ENCODE measurements around the gene VCAN.

DNA sequence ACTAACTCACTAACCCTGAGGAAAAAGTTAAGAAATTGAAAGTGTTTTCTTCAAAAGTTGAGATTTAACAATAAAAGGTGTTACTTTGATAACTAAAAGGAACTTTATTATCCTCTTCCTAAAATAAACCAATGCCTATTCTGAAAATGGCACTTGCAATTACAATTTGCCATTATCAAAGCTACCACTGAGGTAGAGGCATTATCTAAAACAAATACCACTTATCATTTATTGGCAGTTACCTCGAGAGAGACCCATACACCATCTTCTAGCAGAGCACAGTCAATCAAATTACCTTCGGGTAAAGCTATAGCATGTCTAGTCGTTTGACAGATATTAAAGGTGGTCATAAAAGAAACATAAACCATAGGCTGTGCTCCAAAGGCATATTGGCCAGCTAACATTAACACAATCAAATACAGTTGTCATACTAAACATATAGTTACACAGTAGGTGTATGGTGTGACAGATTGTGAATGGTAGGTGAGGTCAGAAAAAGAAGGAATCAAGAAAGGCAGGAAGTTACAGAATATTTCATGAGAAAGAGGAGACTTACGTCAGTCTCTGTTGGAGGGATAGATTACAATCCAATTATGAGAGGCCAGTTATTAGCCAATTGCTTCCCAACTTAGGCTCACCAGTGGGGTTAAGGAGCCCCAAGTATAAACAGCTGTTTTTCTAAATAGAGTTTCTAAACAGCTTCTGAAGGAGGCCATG, 56.3 kb downstream of the VCAN start:
- TF ChIP-seq, protein P1, sequence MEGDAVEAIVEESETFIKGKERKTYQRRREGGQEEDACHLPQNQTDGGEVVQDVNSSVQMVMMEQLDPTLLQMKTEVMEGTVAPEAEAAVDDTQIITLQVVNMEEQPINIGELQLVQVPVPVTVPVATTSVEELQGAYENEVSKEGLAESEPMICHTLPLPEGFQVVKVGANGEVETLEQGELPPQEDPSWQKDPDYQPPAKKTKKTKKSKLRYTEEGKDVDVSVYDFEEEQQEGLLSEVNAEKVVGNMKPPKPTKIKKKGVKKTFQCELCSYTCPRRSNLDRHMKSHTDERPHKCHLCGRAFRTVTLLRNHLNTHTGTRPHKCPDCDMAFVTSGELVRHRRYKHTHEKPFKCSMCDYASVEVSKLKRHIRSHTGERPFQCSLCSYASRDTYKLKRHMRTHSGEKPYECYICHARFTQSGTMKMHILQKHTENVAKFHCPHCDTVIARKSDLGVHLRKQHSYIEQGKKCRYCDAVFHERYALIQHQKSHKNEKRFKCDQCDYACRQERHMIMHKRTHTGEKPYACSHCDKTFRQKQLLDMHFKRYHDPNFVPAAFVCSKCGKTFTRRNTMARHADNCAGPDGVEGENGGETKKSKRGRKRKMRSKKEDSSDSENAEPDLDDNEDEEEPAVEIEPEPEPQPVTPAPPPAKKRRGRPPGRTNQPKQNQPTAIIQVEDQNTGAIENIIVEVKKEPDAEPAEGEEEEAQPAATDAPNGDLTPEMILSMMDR (IDR thresholded peaks at IDR 0.05), result no peak
- no peak for TF ChIP-seq POLR2A (IDR thresholded peaks at IDR 0.05)
